Panc1 (cell line): Measurements from ENCODE around the gene SLX9.

Experiments used
- CTCF ChIP-seq: fragments of 450-650 bp; IDR thresholded peaks from 2 replicates; pipeline ENCODE4 v1.5.1; 2017; ENCODE audit warnings: mild to moderate bottlenecking
- SIN3A ChIP-seq: IDR thresholded peaks from 2 replicates; pipeline ENCODE4 v1.6.1; 2012; ENCODE audit warnings: low read depth, mild to moderate bottlenecking, low read length, moderate library complexity, borderline replicate concordance; ENCODE audit not compliant: insufficient read depth

- no peak for TF ChIP-seq SIN3A
- no peak for TF ChIP-seq CTCF
Measured at GRCh38 chr21:44955141-44955797, 15.4 kb downstream of the SLX9 start.
